BLaER1 (cell line): ENCODE results near the gene GYS1.

Source experiments
- H3K27ac ChIP-seq: shearing (Covaris generic); formaldehyde crosslinking; 2 replicates; pipeline ENCODE4 v1.8.1; 2022
- H3K27me3 ChIP-seq: shearing (Covaris generic); formaldehyde crosslinking; 2 replicates; pipeline ENCODE4 v1.8.1; 2022
- H3K36me3 ChIP-seq: shearing (Covaris generic); formaldehyde crosslinking; 2 replicates; pipeline ENCODE4 v1.8.1; 2022
- H3K4me1 ChIP-seq: shearing (Covaris generic); formaldehyde crosslinking; 2 replicates; pipeline ENCODE4 v1.8.1; 2022
- H3K4me2 ChIP-seq: shearing (Covaris generic); formaldehyde crosslinking; 2 replicates; pipeline ENCODE4 v1.8.1; 2022
- H3K4me3 ChIP-seq: shearing (Covaris generic); formaldehyde crosslinking; 2 replicates; pipeline ENCODE4 v1.8.1; 2022
- H3K9ac ChIP-seq: shearing (Covaris generic); formaldehyde crosslinking; 2 replicates; pipeline ENCODE4 v1.8.1; 2022
- H3K9me3 ChIP-seq: shearing (Covaris generic); formaldehyde crosslinking; 2 replicates; pipeline ENCODE4 v1.8.1; 2022
- H4K20me1 ChIP-seq: shearing (Covaris generic); formaldehyde crosslinking; 2 replicates; pipeline ENCODE4 v1.8.1; 2022
- Cebpa-rat ChIP-seq: shearing (Covaris generic); IDR thresholded peaks from 2 replicates; pipeline ENCODE4 v1.8.1; 2022

GYS1 gene

DNA sequence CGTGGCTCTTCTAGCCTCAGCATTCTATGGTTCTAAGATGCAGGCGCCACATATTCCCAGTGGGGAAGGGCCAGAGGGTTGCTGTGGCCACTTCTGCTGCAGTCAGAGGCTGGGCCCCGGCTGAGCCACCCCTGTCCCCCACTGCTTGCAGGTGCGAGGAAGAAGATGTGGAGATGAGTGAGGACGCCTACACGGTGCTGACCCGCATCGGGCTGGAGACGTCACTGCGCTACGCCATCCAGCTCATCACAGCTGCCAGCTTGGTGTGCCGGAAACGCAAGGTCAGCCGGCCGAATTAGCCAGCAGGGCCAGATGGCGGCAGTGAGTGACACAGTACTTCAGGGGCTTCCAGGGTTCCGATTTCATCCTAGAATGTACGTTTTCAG is 21.8 kb upstream of the GYS1 start:
- peaks cover 30% of the 10 kb centered on the region for H3K27me3 ChIP-seq
- H3K27ac ChIP-seq = no peak overlapping the region
- no peak overlapping the region for H3K9ac ChIP-seq
- H3K4me2 ChIP-seq = no peak overlapping the region
- no peak for TF ChIP-seq Cebpa-rat
- H3K9me3 ChIP-seq = no peaks in the 10 kb centered on the region
- H3K4me3 ChIP-seq = no peak overlapping the region
- peaks cover 26% of the 10 kb centered on the region for H3K4me1 ChIP-seq
- H4K20me1 ChIP-seq = peaks cover 65% of the 10 kb centered on the region
- peaks cover 73% of the 10 kb centered on the region for H3K36me3 ChIP-seq

DNA sequence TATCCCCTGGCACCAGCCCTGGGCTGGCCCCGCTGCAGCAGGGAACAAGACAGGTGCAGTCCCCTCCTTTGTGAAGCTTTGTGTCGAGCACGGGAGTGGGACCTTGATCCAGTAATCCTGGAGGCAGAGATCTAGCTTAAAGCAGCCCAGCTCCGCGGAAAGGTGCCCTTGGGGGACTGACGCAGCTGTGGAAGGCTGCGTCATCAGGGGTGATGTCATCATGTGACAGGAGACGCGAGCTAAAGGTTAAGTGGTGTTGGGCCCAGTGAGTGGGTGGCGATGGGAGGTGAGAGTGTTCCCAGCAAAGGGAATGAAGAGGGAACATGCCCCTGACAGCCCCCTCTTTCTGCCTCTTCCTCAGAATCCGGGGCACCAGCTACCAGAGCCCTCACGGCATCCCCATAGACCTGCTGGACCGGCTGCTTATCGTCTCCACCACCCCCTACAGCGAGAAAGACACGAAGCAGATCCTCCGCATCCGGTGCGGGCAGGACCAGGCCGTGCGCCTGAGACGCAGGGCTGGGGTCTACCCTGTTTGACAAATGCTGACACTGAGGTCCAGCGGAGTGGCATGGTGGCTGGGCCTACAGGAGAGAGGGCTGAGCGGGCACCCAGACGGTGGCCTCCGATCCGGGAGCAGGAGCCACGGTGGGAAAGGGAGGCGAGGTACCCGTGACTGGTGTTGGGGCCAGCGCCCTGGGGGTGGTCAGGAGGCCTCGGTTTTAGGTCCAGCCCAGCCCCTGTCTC is 21.2 kb upstream of the GYS1 start:
- peaks cover 79% of the 10 kb centered on the region for H3K36me3 ChIP-seq
- H3K4me1 ChIP-seq = peaks cover 21% of the 10 kb centered on the region
- H3K27ac ChIP-seq = no peak overlapping the region
- H3K4me3 ChIP-seq = no peak overlapping the region
- no peak overlapping the region for H3K9ac ChIP-seq
- no peaks in the 10 kb centered on the region for H3K9me3 ChIP-seq
- H3K4me2 ChIP-seq = no peak overlapping the region
- no peak for TF ChIP-seq Cebpa-rat
- peaks cover 24% of the 10 kb centered on the region for H3K27me3 ChIP-seq
- peaks cover 65% of the 10 kb centered on the region for H4K20me1 ChIP-seq

DNA sequence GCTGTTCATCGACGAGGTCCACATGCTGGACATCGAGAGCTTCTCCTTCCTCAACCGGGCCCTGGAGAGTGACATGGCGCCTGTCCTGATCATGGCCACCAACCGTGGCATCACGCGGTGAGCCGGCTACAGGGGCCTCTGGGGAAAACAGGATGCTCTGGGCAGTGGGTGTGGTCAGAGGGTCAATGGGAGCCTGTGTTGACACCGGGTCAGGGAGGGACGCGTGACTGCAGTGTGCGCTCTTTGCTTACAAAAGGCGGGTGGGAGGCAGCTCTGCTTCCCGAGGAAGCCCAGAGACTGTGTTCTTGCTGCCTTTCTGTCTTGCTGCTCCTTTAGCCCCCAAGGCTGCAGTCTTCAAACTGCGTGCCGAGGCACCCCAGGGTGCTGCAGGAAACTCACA is 18.1 kb upstream of the GYS1 start:
- Histone ChIP-seq H3K27me3 (no peaks in the 10 kb centered on the region), H3K36me3 (peaks cover 99% of the 10 kb centered on the region)

DNA sequence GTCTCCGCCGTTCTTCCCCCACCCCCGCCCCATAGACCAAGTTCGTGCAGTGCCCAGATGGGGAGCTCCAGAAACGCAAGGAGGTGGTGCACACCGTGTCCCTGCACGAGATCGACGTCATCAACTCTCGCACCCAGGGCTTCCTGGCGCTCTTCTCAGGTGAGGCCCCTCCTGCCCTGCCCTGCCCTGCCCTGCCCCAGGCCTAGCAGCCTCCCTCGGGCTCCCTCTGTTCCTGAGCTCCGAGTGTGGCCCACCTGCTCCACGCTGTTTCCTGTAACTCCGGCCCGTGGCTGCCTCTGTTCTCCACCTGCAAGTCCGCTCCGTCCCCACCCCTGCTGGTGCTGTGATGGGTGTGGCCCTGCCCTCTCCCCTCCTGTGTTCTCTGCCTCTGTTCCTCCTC is 17.3 kb upstream of the GYS1 start:
- no peak for TF ChIP-seq Cebpa-rat
- no peaks in the 10 kb centered on the region for H3K27me3 ChIP-seq
- no peak overlapping the region for H3K27ac ChIP-seq
- H4K20me1 ChIP-seq = peaks cover 35% of the 10 kb centered on the region
- no peak overlapping the region for H3K4me3 ChIP-seq
- no peak overlapping the region for H3K4me2 ChIP-seq
- no peaks in the 10 kb centered on the region for H3K4me1 ChIP-seq
- no peak overlapping the region for H3K9ac ChIP-seq
- H3K36me3 ChIP-seq = peaks cover 99% of the 10 kb centered on the region
- no peaks in the 10 kb centered on the region for H3K9me3 ChIP-seq

More for the DNA sequence above, 18.1 kb upstream of the GYS1 start:
- no peak overlapping the region for H3K9ac ChIP-seq
- H3K9me3 ChIP-seq = no peaks in the 10 kb centered on the region
- H3K4me3 ChIP-seq = no peak overlapping the region
- H3K4me1 ChIP-seq = no peaks in the 10 kb centered on the region
- peaks cover 42% of the 10 kb centered on the region for H4K20me1 ChIP-seq
- H3K4me2 ChIP-seq = no peak overlapping the region
- no peak for TF ChIP-seq Cebpa-rat
- H3K27ac ChIP-seq = no peak overlapping the region

DNA sequence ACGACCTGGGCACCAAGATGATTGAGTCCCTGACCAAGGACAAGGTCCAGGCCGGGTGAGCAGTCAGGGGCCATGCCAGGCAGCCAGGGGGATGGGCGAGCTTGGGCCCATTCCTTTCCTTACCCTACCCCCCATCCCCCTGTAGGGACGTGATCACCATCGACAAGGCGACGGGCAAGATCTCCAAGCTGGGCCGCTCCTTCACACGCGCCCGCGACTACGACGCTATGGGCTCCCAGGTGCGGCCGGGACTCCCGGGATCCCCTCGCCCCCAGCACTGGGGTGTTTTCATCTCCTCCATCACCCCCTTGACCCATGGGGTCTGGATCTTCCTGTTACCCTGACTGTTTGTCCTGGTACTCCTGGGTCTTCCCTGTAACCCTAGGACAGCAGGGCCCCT is 16.7 kb upstream of the GYS1 start:
- H3K4me2 ChIP-seq = no peak overlapping the region
- no peak overlapping the region for H3K4me3 ChIP-seq
- H3K27me3 ChIP-seq = no peaks in the 10 kb centered on the region
- H3K27ac ChIP-seq = no peak overlapping the region
- H3K4me1 ChIP-seq = no peaks in the 10 kb centered on the region
- no peak for TF ChIP-seq Cebpa-rat
- H4K20me1 ChIP-seq = peaks cover 35% of the 10 kb centered on the region
- H3K9me3 ChIP-seq = no peaks in the 10 kb centered on the region
- peaks cover 99% of the 10 kb centered on the region for H3K36me3 ChIP-seq
- H3K9ac ChIP-seq = no peak overlapping the region

DNA sequence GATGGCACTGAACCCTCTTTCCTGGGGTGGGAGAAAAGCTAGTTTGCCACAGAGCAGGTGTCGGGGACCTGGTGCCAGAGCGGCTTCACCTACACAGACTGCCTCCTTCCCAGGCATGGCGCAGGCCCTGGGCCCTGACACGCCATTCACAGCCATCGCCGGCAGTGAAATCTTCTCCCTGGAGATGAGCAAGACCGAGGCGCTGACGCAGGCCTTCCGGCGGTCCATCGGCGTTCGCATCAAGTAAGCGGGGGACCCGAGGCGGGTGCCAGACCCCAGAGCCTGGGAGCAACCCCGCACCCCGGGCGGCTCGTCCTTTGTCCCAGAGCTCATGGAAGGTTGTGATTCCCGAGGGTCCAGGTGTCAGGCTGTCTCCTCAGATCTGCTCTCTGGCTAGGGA is 13.8 kb upstream of the GYS1 start:
- Histone ChIP-seq H3K4me2 (no peak overlapping the region), H3K9ac (no peak overlapping the region), H3K9me3 (no peaks in the 10 kb centered on the region), H3K27me3 (no peaks in the 10 kb centered on the region), H3K27ac (no peak overlapping the region), H3K36me3 (peaks cover 99% of the 10 kb centered on the region), H3K4me3 (no peak overlapping the region), H3K4me1 (no peaks in the 10 kb centered on the region), H4K20me1 (peaks cover 28% of the 10 kb centered on the region)
- no peak for TF ChIP-seq Cebpa-rat

DNA sequence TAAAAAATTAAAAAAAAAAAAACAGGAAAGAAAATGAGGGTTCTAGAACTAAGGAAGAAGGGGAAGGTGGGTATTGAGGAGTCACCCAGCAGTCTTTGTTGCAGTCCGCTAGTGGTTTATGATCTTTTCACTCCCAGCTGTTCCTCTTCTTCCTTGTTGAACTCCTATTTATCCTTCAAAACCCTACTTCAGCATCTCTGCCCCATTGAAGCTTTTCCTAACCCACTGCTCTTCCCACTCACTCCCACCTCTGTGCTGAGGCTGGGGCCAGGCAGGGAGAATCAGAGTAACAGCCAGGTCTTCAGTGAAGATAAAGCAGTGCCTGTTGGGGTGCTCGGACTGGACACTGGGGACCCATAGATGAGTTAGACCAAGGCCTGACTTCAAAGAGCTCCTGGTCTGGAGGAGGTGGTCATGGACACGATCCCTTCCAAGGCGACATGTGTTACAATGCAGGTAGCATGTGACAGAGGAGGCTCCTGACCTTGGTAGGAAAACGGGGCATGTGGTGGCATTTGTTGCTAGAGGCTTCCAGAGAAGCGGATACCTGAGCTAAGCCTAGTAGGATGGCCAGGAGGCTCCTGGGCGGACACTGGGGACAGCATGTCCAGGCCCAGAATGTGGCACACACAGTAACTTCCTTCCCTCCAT is 12.0 kb upstream of the GYS1 start:
- peaks cover 98% of the 10 kb centered on the region for H3K36me3 ChIP-seq
- H3K9ac ChIP-seq = no peak overlapping the region
- H3K27me3 ChIP-seq = no peaks in the 10 kb centered on the region
- TF ChIP-seq Cebpa-rat = no peak
- no peaks in the 10 kb centered on the region for H3K4me1 ChIP-seq
- H4K20me1 ChIP-seq = peaks cover 28% of the 10 kb centered on the region
- no peak overlapping the region for H3K27ac ChIP-seq
- no peak overlapping the region for H3K4me3 ChIP-seq
- no peaks in the 10 kb centered on the region for H3K9me3 ChIP-seq
- H3K4me2 ChIP-seq = no peak overlapping the region

DNA sequence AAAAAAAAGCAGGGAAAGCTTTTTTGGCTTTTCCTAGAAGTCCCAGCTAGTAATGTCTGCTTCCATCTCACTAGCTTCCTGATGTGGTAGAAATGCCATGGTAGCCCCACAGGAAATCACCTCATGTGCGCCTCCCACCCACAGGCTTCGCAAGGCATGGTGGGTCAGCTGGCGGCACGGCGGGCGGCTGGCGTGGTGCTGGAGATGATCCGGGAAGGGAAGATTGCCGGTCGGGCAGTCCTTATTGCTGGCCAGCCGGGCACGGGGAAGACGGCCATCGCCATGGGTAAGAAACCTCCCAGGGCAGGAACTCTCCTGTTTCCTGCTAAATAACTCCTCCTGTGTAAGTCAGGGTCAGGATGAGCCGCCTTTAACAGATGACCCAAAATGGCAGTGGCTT is 11.0 kb upstream of the GYS1 start:
- Histone ChIP-seq H3K4me3 (no peak overlapping the region), H4K20me1 (peaks cover 38% of the 10 kb centered on the region), H3K27ac (no peak overlapping the region), H3K27me3 (no peaks in the 10 kb centered on the region), H3K4me2 (no peak overlapping the region), H3K4me1 (no peaks in the 10 kb centered on the region), H3K9ac (no peak overlapping the region), H3K36me3 (peaks cover 98% of the 10 kb centered on the region), H3K9me3 (no peaks in the 10 kb centered on the region)
- no peak for TF ChIP-seq Cebpa-rat

DNA sequence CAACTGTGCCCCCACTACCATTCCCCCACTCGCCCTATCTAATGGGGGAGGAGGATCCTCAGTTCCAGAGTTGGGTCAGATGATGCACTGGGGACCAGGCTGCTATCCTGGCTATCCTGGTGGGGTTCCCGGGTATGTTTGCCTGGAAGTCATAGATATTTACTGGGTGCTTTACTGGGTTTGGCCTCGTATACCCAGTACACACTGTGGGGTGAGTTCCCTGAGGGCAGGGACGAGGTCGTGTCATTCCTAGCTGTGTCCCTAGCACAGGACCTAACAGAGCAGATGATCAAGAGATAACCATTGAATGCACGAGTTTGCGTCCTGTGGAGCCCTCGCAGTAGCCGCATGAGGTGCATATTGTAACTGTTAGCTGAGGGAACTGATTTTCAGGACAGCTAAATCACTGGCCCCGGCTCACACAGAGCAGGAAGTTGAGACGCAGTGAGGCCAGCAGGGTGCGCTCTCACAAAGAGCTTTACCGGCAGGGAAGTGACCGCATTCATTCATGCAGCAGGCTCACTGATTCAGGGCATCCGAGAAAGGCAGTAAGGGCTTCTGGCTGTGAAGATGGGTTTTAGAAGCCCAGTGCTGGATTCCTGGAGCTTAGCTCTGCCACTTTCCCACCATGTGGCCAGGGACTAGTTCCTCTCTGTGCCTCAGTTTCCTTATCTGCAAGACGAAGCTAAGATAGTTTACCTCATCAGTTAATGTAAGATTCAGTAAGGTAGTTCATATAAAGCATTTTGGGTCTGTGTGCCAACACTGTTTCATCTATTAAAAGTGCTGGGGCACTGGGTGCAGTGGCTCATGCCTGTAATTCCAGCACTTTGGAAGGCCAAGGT is 6.6 kb upstream of the GYS1 start:
- H3K36me3 ChIP-seq = peaks cover 72% of the 10 kb centered on the region
- TF ChIP-seq Cebpa-rat = no peak
- H3K9me3 ChIP-seq = no peaks in the 10 kb centered on the region
- H4K20me1 ChIP-seq = peaks cover 67% of the 10 kb centered on the region
- no peak overlapping the region for H3K9ac ChIP-seq
- peaks cover 17% of the 10 kb centered on the region for H3K4me1 ChIP-seq
- no peak overlapping the region for H3K4me3 ChIP-seq
- no peaks in the 10 kb centered on the region for H3K27me3 ChIP-seq
- H3K4me2 ChIP-seq = no peak overlapping the region
- no peak overlapping the region for H3K27ac ChIP-seq

DNA sequence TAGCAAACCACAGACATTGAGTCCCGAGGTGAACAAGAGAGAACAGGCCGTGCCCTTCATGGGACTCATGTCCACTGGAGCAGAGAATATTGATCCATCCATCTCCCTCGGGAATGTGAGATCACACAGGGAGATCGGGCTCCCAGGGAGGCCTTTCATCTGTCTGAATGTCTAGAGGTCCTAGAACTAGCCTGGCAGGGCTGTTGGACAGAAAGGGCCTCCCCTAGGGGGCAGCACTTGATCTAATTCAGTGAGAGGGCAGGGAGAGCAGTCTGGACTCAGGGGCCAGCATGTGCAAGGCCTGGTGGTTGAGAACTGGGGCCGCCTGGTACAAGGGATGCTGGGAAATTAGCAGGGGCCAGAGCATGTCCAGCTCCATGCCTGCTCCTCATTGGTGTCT is 4.9 kb upstream of the GYS1 start:
- Histone ChIP-seq H3K4me2 (no peak overlapping the region), H3K9ac (no peak overlapping the region), H3K27ac (no peak overlapping the region), H3K4me1 (peaks cover 23% of the 10 kb centered on the region), H3K4me3 (no peak overlapping the region), H3K27me3 (no peaks in the 10 kb centered on the region), H4K20me1 (peaks cover 67% of the 10 kb centered on the region), H3K9me3 (no peaks in the 10 kb centered on the region), H3K36me3 (peaks cover 54% of the 10 kb centered on the region)
- no peak for TF ChIP-seq Cebpa-rat
